Epithelial cell of prostate (primary cell): ENCODE measurements around the gene RGCC.
"Not testable (repeated sequence)": the region's sequence is repeated elsewhere in the genome, so short reads cannot be mapped to it uniquely, and the experiment has no call there.

Source experiments
- DNase-seq: peaks from one replicate; pipeline ENCODE4 v3.0.0-alpha.2; 2011; ENCODE audit warnings: low read depth, low spot score
- H3K27ac ChIP-seq: fragments of 450-650 bp; 2 replicates; pipeline ENCODE4 v1.5.1; 2017; ENCODE audit warnings: mild to moderate bottlenecking

The RGCC gene

GRCh38 chr13:41471785-41472184, 14.4 kb downstream of the RGCC start:
- DNase-seq: no peak
- no peak overlapping the region for H3K27ac ChIP-seq

- DNase-seq: no peak
- H3K27ac ChIP-seq: no peak overlapping the region
Observed at GRCh38 chr13:41487222-41487621, 29.9 kb downstream of the RGCC start.

- no peak for DNase-seq
- H3K27ac ChIP-seq: no peak overlapping the region
Observed at GRCh38 chr13:41488124-41488523, 30.8 kb downstream of the RGCC start.

- no peak for DNase-seq
- H3K27ac ChIP-seq: no peak overlapping the region
Observed at GRCh38 chr13:41490371-41491015, 33.1 kb downstream of the RGCC start.

- DNase-seq: no peak
- H3K27ac ChIP-seq: no peak overlapping the region
Observed at GRCh38 chr13:41491436-41491835, 34.1 kb downstream of the RGCC start.

- H3K27ac ChIP-seq: no peak overlapping the region
- no peak for DNase-seq
Observed at GRCh38 chr13:41492432-41493260, 35.3 kb downstream of the RGCC start.

GRCh38 chr13:41494202-41494601, 36.9 kb downstream of the RGCC start:
- DNase-seq: peak; percentile 10
- H3K27ac ChIP-seq: no peak overlapping the region

GRCh38 chr13:41495044-41495443, 37.7 kb downstream of the RGCC start:
- no peak for DNase-seq
- no peak overlapping the region for H3K27ac ChIP-seq

GRCh38 chr13:41496420-41497234, 39.3 kb downstream of the RGCC start:
- H3K27ac ChIP-seq: no peak overlapping the region
- DNase-seq: no peak

- DNase-seq: no peak
- no peak overlapping the region for H3K27ac ChIP-seq
Observed at GRCh38 chr13:41497436-41497835, 40.1 kb downstream of the RGCC start.

- H3K27ac ChIP-seq: no peak overlapping the region
- no peak for DNase-seq
Observed at GRCh38 chr13:41499452-41499851, 42.1 kb downstream of the RGCC start.

- no peak overlapping the region for H3K27ac ChIP-seq
- DNase-seq: peak; percentile 24
Observed at GRCh38 chr13:41500511-41500910, 43.2 kb downstream of the RGCC start.

- H3K27ac ChIP-seq: no peak overlapping the region
- DNase-seq: no peak
Observed at GRCh38 chr13:41501281-41501680, 43.9 kb downstream of the RGCC start.

- H3K27ac ChIP-seq: no peak overlapping the region
- DNase-seq: no peak
Observed at GRCh38 chr13:41502031-41502430, 44.7 kb downstream of the RGCC start.

- no peak for DNase-seq
- no peak overlapping the region for H3K27ac ChIP-seq
Observed at GRCh38 chr13:41502673-41503072, 45.3 kb downstream of the RGCC start.

GRCh38 chr13:41503356-41503755, 46.0 kb downstream of the RGCC start:
- no peak overlapping the region for H3K27ac ChIP-seq
- DNase-seq: no peak

GRCh38 chr13:41504657-41505056, 47.3 kb downstream of the RGCC start:
- H3K27ac ChIP-seq, DNase-seq: not testable (repeated sequence)

GRCh38 chr13:41505209-41505835, 48.0 kb downstream of the RGCC start:
- H3K27ac ChIP-seq: no peak overlapping the region
- peak; percentile 33 for DNase-seq

- no peak overlapping the region for H3K27ac ChIP-seq
- no peak for DNase-seq
Observed at GRCh38 chr13:41506312-41506711, 49.0 kb downstream of the RGCC start.

- H3K27ac ChIP-seq: no peak overlapping the region
- DNase-seq: no peak
Observed at GRCh38 chr13:41509971-41510370, 52.6 kb downstream of the RGCC start.
